Upper lobe of left lung (tissue), 4 donors: ENCODE data around the gene UNC45A.

ENCODE experiments used
- POLR2AphosphoS5 ChIP-seq, 2 donors: sonication (generic); formaldehyde crosslinking; IDR thresholded peaks; one replicate each; pipeline ENCODE4 v1.5.1; 2017; ENCODE audit warnings: antibody characterized with exemption in 2 of 2
- TF ChIP-seq, protein P1 (sequence below), 6 experiments: fragments of 450-650 bp in 4 of 6; fragments of 200-600 bp in 2 of 6; sonication (generic) in 2 of 6; IDR thresholded peaks; one replicate each; pipeline ENCODE4 v1.5.1; 2016 to 2019; ENCODE audit warnings: antibody characterized with exemption in 6 of 6

DNA sequence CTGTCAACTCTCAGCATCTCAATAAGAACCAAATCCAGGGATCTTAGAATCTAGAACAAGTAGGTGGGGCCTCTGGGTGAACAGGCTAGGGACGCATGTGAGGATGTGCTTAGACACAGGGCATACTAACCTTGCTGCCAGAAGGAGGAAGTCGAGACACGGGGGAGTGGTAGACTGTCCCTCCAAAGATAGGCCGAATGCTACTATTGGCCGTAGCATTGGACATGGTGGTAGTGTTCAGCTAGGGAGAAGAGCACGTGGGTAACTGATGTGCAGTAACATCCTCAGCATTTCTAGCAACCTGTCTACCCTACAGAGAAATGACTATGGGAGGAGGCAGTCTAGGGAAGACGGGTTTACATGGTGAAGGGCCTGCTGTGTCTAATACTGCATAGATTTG, 35.2 kb downstream of the UNC45A start:
- TF ChIP-seq, protein P1, sequence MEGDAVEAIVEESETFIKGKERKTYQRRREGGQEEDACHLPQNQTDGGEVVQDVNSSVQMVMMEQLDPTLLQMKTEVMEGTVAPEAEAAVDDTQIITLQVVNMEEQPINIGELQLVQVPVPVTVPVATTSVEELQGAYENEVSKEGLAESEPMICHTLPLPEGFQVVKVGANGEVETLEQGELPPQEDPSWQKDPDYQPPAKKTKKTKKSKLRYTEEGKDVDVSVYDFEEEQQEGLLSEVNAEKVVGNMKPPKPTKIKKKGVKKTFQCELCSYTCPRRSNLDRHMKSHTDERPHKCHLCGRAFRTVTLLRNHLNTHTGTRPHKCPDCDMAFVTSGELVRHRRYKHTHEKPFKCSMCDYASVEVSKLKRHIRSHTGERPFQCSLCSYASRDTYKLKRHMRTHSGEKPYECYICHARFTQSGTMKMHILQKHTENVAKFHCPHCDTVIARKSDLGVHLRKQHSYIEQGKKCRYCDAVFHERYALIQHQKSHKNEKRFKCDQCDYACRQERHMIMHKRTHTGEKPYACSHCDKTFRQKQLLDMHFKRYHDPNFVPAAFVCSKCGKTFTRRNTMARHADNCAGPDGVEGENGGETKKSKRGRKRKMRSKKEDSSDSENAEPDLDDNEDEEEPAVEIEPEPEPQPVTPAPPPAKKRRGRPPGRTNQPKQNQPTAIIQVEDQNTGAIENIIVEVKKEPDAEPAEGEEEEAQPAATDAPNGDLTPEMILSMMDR (IDR thresholded peaks at IDR 0.05), result no peak
- no peak for TF ChIP-seq POLR2AphosphoS5 (IDR thresholded peaks at IDR 0.05)
